Neural cell (in vitro differentiated cells): ENCODE data around the gene CADM3.

Experiments
- EP300 ChIP-seq: fragments of 450-650 bp; conservative IDR thresholded peaks from 2 replicates; pipeline ENCODE4 v1.6.1; 2014; ENCODE audit warnings: antibody characterized with exemption, mild to moderate bottlenecking, moderate library complexity; ENCODE audit not compliant: poor library complexity, severe bottlenecking
- EZH2 ChIP-seq: fragments of 200-600, 300-800 bp; shearing (Covaris generic), sonication (generic); IDR thresholded peaks from 2 replicates; pipeline ENCODE4 v1.6.1; 2014; ENCODE audit warnings: antibody characterized with exemption, low read length, borderline replicate concordance, mild to moderate bottlenecking; ENCODE audit not compliant: insufficient read depth, poor library complexity, severe bottlenecking
- MXI1 ChIP-seq: fragments of 450-650 bp; conservative IDR thresholded peaks from 2 replicates; pipeline ENCODE4 v1.6.1; 2014; ENCODE audit warnings: antibody characterized with exemption, mild to moderate bottlenecking; ENCODE audit not compliant: poor library complexity, severe bottlenecking
- POLR2AphosphoS5 ChIP-seq: IDR thresholded peaks from 2 replicates; pipeline ENCODE4 v1.6.1; 2012
- RAD21 ChIP-seq: fragments of 450-650 bp; conservative IDR thresholded peaks from 2 replicates; pipeline ENCODE4 v1.6.1; 2014; ENCODE audit warnings: antibody characterized with exemption, mild to moderate bottlenecking, moderate library complexity
- SMC3 ChIP-seq: fragments of 450-650 bp; conservative IDR thresholded peaks from 2 replicates; pipeline ENCODE4 v1.6.1; 2014; ENCODE audit warnings: antibody characterized with exemption, mild to moderate bottlenecking, moderate library complexity; ENCODE audit not compliant: poor library complexity
- TF ChIP-seq, protein P1 (sequence below): fragments of 450-650 bp; IDR thresholded peaks from 2 replicates; pipeline ENCODE4 v1.5.1; 2014; ENCODE audit warnings: antibody characterized with exemption, mild to moderate bottlenecking, moderate library complexity; ENCODE audit not compliant: poor library complexity, severe bottlenecking
- TF ChIP-seq, protein P2 (sequence below): IDR thresholded peaks from 2 replicates; pipeline ENCODE4 v1.6.1; 2012; ENCODE audit warnings: borderline replicate concordance

DNA sequence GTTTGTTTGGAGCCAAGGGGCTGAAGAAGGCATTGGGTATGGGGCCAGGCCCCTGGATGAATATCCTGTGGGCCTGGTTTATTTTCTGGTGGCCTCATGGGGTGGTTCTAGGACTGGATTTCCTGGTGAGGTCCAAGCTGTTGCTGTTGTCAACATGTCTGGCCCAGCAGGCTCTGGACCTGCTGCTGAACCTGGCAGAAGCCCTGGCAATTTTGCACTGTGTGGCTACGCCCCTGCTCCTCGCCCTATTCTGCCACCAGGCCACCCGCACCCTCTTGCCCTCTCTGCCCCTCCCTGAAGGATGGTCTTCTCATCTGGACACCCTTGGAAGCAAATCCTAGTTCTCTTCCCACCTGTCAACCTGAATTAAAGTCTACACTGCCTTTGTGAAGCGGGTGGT lies 34.7 kb downstream of the CADM3 start:
- TF ChIP-seq, protein P1, sequence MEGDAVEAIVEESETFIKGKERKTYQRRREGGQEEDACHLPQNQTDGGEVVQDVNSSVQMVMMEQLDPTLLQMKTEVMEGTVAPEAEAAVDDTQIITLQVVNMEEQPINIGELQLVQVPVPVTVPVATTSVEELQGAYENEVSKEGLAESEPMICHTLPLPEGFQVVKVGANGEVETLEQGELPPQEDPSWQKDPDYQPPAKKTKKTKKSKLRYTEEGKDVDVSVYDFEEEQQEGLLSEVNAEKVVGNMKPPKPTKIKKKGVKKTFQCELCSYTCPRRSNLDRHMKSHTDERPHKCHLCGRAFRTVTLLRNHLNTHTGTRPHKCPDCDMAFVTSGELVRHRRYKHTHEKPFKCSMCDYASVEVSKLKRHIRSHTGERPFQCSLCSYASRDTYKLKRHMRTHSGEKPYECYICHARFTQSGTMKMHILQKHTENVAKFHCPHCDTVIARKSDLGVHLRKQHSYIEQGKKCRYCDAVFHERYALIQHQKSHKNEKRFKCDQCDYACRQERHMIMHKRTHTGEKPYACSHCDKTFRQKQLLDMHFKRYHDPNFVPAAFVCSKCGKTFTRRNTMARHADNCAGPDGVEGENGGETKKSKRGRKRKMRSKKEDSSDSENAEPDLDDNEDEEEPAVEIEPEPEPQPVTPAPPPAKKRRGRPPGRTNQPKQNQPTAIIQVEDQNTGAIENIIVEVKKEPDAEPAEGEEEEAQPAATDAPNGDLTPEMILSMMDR, result no peak
- TF ChIP-seq EZH2, result no peak
- TF ChIP-seq POLR2AphosphoS5, result no peak
- TF ChIP-seq, protein P2, sequence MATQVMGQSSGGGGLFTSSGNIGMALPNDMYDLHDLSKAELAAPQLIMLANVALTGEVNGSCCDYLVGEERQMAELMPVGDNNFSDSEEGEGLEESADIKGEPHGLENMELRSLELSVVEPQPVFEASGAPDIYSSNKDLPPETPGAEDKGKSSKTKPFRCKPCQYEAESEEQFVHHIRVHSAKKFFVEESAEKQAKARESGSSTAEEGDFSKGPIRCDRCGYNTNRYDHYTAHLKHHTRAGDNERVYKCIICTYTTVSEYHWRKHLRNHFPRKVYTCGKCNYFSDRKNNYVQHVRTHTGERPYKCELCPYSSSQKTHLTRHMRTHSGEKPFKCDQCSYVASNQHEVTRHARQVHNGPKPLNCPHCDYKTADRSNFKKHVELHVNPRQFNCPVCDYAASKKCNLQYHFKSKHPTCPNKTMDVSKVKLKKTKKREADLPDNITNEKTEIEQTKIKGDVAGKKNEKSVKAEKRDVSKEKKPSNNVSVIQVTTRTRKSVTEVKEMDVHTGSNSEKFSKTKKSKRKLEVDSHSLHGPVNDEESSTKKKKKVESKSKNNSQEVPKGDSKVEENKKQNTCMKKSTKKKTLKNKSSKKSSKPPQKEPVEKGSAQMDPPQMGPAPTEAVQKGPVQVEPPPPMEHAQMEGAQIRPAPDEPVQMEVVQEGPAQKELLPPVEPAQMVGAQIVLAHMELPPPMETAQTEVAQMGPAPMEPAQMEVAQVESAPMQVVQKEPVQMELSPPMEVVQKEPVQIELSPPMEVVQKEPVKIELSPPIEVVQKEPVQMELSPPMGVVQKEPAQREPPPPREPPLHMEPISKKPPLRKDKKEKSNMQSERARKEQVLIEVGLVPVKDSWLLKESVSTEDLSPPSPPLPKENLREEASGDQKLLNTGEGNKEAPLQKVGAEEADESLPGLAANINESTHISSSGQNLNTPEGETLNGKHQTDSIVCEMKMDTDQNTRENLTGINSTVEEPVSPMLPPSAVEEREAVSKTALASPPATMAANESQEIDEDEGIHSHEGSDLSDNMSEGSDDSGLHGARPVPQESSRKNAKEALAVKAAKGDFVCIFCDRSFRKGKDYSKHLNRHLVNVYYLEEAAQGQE, result no peak
- TF ChIP-seq MXI1, result no peak
- no peak for TF ChIP-seq EP300
- TF ChIP-seq RAD21, result no peak
- no peak for TF ChIP-seq SMC3
